Ammon's horn (tissue), 1 donor: ENCODE data around the gene KRTAP15-1.

ENCODE experiments used
- DNase-seq: peaks from one replicate; pipeline ENCODE4 v3.0.0-alpha.2; 2016; ENCODE audit warnings: low spot score

Gene KRTAP15-1, protein sequence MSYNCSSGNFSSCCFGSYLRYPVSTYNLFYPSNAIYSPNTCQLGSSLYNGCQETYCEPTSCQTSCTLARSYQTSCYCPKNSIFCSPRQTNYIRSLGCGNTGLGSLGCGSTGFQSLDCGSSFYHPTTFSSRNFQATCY

DNA sequence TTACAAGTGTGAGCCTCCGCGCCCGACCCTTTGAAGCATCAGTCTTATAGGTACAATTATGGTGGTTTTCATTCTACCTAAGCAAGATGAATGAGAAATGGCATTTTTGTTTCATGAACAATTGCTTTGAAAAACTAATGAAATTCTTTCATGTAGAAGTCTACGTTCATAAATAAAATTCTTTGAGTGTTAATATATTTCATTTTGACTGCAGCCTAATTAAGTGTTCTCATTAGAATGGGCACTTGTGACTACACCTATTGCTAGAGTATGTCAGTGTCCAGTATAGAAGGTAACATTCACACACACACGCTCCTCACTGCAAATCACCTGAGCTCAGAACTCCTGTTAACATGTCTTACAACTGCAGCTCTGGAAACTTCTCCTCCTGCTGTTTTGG is at the start of gene KRTAP15-1:
Gene KRTAP15-1 (plus strand): TSS at position 301 of the 400 bp plus-strand sequence. CDS start 53 bp downstream, at position 354.
- DNase-seq: no peak

DNA sequence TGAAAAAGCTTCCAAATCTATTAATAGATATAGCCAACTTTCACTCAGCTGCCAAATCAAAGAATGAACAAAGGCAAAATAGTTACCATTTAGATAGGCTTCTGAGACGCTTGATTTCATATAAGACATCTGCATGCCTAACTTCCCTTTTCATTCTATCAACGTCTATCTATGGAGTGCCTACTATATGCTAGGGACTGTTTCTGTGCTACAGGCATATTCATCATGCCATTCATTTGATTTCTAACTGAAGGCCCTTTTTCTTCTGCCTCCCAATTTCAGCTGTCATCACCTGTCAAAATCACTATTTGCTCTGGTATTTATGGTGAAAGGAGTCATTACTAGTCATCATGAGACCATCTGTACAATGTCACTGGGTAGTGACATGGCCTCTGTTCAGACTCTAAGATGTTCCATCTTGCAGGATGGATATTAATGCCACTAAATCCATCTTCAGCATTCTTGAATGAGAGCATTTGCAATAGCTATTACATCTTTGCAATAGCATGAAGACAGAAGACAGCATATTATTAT is 48.5 kb upstream of the KRTAP15-1 start:
- no peak for DNase-seq

DNA sequence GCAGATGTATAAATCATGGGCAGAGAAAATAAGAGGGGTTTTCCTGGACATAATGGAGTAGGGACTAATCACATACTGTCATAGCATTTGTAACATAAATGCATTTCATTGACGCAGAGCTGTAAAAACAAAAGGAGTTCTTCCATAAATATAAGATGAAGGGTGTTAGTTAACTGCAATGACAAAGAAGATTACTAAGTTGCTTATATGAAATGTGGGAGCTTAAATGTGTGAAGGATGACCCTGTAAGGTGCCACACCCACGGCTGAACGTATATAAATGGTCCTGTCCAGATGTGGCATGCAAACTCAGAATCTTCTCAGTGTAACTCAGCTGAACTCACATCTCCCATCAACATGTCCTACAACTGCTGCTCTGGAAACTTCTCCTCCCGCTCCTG is 44.3 kb upstream of the KRTAP15-1 start, which contains the start of gene KRTAP13-1:
Gene KRTAP13-1 (plus strand): TSS at position 301 of the 400 bp plus-strand sequence. CDS start 56 bp downstream, at position 357.
- DNase-seq: no peak

DNA sequence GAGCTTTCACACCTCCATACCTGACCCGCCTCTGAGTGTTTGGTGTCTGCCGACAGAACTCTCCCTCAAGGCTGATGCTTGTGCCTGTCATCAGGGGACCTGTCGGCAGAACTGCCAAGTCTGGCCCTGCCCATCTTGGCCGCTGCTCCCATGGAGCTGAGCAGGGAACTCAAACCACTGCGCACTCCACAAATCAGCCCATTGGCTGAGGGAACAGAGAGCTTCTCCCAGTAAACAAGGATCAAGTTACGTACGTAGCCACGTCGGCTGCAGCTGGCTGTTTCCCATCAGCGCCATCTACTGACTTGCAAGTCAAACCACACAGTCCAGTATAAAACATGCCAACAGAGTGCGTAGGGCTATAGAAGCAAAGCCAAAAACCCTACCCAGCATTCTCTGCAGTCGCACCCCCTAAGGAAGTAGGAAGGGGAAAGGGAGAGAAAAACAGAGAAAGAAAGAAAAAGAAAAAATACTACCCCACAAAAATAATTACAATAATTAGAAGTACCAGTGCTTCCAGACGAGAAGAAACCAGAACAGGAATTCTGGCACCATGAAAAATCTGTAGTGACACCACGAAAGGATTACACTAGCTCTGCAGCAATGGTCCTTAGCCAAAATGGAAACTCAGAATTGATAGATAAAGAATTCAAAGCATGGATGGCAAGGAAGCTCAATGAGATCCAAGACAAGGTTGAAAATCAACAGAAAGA is 31.1 kb upstream of the KRTAP15-1 start:
- no peak for DNase-seq

DNA sequence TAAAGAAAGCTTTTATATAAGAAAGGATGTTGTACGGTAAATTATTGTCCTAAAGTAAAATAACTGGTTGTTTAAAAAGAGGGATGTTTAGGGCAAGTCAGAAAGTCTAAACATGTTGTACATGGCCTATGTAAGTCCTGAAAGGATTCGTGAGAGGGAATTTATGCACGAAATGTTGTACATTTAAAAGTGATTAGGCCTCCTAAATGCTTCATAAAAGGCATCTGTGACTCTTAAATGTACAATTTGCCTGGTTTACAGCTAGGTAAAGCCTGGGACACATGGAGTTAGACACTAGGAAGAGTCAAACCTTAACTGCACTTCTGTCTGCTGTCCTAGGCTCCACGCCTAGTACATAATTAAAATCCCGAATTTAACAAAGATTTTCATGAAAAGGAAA is 24.1 kb upstream of the KRTAP15-1 start:
- no peak for DNase-seq

DNA sequence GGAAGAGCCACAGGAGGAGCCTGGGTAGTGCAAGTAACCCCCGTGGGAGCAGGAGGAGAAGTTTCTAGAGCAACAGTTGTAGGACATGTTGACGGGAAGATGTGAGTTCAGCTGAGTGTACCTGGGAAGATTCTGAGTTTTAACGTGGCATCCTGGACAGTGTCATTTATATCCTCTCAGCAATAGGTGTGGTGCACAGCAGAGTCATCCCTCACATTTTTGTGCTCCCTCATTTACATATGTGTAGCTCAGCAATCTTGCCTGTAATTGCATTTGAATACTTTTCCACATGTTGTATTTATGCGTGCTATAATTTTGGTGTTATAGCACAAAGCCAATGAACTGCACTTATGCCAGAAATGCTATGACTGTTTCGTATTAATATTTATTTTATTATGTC is 14.2 kb upstream of the KRTAP15-1 start, which contains the start of gene KRTAP13-3:
Gene KRTAP13-3 (minus strand): TSS at position 101 of the 400 bp plus-strand sequence. CDS start 14 bp downstream, at position 87.
- DNase-seq: no peak

DNA sequence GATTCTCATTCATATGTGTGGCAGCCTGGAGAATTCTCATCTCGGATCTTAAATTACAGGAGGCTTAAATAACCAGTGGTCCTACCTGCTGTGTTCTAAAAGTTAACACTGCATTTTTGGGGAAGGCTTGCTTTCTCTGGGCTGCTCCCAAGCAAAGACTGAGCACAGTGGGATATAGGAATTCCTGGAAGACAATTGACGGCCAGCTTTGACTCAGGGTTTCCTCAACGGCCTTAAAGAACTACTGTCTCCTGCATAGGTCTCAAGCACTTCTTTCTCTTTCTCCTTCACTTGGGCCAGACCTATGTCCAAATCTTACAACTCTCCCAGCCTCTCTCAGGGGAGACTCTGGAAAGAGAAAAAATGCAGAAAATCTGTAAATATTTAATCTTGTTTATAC is 13.3 kb upstream of the KRTAP15-1 start:
- no peak for DNase-seq

DNA sequence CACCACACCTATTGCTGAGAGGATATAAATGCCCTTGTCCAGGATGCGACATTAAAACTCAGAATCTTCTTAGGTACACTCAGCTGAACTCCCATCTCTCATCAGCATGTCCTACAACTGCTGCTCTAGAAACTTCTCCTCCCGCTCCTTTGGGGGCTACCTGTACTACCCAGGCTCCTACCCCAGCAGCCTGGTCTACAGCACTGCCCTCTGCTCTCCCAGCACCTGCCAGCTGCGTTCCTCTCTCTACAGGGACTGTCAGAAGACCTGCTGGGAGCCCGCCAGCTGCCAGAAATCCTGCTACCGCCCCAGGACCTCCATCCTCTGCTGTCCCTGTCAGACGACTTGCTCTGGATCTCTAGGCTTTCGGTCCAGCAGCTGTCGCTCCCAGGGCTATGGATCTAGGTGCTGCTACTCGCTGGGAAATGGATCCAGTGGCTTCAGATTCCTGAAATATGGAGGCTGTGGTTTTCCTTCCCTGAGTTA is 9.9 kb upstream of the KRTAP15-1 start, which contains the start of gene KRTAP13-4:
Gene KRTAP13-4 (plus strand): TSS at position 51 of the 486 bp plus-strand sequence. CDS start 56 bp downstream, at position 107.
- DNase-seq: no peak

DNA sequence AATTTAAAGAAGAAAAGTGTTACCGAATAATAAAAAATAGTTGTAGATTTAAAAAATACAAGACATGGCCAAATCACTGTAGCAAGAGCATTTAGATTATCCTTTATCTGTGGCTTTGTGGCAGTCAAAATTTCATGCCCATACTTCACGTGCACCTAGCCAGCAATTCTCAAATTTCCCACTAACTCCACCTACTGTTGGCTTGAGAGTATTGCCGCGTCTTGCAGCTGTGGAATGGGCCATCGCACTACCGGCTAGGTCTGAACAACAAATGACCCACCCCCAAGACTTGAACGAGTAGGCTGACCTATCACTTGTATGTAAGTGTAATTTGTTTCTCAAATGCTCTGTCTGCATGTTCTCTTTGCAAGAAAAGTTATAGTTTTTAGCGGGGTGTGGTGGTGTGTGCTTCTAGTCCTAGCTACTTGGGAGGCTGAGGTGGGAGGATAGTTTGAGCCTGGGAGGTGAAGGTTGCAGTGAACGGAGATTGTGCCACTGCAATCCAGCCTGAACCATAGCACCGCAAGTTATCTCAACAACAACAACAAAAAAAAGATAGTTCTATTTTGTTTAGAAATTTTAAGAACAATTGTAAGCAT is 5.9 kb upstream of the KRTAP15-1 start:
- DNase-seq: no peak

DNA sequence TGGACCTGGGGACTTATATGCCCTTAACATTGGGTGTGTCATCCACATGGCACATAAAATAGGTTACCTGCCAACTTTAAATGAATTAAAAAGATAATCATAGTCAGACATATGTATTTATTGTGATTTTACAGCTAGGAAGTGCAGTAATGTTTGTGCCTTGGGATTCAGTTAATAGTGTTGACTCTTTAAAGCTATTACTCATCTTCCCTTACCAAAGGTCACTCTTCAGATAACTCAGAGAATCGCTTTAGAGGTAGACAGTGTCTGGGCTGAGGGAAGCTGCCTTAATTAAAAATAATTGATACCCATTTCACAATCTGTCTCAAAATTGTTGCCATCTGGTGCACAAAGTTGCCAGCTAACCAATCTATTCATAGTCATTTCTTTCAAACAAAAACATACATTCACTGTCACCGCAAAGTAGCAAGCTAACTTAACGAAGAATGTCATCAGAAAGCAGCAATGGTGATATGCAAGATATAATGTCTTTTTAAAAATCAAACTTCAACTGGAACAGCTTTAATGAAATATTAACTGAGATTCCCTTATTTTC is 3.0 kb upstream of the KRTAP15-1 start:
- no peak for DNase-seq

DNA sequence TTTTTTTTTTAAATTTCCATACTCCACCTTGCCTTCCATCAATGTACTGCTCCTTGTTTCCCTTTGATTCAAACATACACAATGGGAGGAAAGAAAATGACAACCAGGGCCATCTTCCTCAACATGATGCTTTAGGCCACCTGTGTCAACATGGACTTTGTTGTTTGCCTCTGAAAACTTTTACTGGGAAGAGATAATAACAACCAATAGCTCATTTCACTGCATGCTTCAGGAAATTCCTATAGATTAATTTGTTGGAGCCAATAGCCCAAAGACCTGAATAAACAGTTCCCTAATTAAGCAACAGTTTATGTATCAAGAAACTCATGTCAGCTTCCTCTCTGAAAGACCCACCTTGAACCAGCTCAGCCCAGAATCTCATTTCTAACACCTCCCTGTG is 3.2 kb downstream of the KRTAP15-1 start:
- no peak for DNase-seq

DNA sequence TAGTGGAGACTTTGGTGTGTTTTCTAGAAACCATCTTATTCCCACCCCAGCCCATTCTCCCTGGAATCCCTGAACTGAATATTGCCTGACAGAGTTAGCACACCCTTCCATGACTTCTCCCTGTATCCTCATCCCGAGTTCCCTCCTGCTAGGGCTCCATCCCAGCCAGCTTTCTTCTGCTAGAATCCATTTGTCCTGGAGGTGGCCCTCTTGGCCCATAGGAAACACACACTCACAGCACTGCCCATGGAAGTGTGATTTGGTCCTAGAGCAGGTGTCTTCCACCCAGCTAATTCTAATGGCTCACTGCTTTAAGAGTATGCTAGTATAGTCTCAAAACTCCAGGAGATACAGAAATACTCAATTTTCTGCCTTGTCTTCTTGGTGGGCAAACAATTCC is 4.1 kb downstream of the KRTAP15-1 start:
- DNase-seq: no peak

DNA sequence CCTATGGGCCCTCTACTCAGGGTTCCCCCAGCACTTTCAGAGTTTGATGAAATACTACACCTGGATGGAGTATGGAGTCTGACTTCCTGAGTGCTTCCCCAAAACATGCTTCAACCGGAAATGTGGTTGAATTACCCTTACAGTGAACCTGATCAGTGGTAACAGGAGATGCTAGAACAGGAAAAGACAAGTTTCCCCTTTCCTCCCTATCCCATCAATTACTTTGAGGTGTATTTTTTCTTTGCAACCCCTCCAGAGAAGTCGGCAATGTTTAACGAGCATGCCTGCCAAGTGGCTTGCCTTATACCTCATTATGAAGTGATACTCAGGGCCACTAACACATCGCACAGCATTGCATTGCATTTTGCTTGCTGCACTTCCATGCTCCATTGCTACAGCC is 7.0 kb downstream of the KRTAP15-1 start:
- no peak for DNase-seq

DNA sequence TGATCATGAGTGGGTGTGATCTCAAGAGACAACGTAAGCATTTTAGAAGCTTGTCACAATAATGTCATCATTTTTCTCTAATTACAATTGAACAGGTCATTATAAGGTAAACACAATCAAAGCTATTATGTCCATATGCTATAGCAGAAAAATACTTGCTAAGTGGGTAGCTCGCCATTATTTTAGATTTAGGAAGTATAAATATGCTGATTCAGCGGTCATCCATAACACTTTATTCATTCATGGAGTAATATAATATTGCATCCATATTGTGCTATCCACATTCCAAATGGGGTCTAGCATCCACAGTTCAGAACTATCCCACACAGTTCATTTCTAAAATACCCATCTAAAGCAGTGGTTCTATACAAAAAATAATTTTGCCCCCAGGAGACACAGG is 8.4 kb downstream of the KRTAP15-1 start:
- DNase-seq: no peak

DNA sequence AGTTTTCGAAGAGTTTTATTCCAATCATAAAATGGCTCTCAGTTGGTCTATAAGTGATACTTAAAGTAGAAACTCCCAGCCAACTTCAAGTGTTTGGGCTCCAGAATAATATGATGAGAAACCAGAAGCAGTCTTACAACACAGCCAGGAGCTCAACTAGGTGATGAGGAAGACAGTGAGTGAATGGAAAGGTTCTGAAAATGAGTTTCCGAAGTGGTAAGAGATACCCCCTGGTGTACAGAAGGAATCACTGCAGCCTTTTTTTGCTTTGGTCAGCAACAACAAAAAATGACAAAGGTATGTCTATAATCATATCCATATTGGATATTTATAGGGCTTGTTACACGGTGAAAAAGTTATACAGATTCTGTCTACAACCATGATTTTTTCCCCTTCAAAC is 23.6 kb downstream of the KRTAP15-1 start:
- DNase-seq: no peak

DNA sequence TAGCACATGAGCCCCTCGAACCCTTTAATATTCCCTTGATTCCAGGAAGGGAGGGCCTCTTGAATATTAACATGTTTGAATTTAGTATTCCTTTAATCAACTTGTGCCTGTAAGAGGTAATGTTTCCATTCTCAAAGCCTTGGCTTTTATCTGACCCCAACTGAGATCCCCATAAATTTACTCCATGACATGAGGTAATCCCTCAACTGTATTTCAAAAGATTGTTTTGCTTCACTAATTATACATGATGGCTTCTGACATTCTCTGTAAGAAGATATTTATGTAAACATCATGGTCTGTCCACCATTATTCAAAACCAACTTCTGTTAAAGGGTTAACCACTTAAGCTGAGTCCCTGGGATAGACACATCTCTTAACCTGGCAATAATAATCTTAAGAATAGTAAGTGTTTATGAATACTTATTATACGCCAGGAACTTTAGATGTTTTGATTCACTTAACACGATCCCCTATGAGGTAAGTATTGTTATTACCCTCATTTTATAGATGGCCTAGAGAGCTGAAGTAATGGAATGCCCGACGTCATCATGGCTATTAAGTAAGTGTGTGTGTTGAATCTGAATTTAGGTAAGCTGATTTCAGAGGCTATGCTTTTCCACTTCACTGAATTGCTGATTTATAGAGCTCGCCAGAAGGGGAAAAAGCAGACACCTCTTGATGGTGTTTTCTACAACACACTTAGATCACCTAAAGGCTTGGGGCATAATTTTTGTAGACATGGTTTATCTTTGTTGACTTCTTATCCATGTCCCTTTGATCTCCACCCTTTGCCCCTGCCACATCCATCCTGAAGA is 29.0 kb downstream of the KRTAP15-1 start:
- DNase-seq: no peak

DNA sequence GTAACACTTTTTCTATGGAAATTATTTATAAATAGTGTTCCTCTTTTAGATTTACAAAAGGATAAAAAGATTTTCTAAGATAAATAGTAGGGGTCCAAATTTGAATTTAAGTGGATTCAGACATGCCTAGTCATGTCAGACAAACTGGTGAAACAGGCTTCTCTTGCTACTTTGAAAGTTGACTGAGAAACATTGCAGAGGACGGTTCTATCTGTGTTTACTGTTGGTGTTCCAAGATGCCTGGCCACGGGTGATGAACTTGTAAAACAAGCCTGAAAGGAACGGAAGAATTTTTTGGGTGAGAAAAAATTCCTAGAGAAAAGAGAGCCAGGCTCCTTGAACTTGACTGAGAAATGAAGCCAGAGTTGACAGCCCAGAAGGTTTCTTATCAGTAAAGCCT is 37.9 kb downstream of the KRTAP15-1 start:
- DNase-seq: no peak

DNA sequence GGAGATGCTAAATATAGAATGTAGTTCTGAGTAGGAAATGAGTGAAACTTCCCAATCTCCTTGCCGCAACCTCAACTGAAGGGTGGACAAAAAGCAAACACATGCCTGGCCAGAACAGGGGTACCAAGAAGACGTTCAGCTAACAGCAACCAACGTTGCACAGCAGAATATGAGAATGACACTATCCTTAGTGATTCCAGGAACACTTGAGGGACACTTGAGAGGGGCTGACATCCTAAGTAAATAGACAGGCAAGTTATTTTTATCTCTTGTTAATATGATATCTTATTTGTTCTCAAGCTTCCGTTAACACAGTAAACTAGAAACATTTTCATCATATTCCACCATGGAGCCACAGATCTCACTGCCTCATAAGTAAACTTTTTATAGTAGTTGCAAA is 39.2 kb downstream of the KRTAP15-1 start:
- DNase-seq: no peak

DNA sequence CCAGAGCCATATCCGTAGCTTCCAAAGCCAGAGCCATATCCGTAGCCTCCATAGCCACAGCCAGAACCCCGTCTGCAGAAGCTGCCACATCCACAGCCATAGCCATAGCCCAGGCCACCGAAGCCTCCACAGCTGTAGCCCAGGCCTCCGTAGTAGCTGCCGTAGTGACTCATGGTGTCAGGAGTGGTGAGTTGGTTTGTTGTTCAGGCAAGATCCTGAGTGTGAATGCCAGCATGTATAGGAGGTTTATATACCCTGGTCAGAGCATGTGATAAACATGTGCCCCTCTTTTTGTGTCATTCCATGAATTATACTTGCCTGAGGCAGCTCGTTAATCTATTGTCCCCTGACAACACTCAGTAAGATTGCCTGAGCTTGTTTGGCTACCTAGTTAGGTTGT is 40.1 kb downstream of the KRTAP15-1 start, which contains the start of gene KRTAP19-1:
Gene KRTAP19-1 (minus strand): TSS at position 223 of the 400 bp plus-strand sequence. CDS start 50 bp downstream, at position 173.
- DNase-seq: no peak

DNA sequence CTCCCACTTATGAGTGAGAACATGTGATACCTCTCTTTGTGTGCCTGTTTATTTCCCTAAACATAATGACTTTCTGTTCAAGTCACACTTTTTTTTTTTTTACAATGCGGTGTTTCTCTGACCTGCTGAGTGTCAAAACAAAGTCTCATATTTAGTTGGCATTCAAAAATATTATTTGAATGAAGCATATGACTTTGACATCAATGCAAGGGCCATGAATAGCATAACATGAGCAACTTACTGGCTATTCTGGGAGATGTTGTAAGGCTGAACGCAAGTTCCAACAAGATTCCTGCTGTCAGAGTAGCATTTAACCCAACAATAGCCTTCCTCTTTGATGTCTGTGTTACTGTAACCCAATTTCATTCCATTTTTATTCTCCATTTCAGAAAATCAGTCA is 42.1 kb downstream of the KRTAP15-1 start:
- no peak for DNase-seq

DNA sequence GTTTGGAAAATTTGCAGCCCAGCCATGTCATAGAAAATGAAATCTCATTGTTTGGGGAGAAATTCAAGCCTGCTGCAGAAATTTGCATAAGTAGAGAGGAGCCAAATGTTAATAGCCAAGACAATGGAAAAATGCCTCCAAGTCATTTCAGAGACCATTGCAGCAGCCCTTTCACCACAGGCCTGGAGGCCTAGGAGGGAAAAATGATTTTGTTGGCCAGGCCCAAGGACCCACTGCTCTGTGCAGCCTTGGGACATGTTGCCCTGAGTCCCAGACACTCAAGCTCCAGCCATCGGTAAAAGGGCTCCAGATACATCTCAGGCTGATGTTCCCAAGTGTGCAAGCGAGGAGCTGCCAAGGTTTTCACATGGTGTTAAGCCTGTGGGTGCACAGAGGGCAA is 46.1 kb downstream of the KRTAP15-1 start:
- DNase-seq: no peak
